H1 (cell line): Measurements from ENCODE around the gene TMEM140. TPM values are rescaled to one million over a fixed set of nuclear protein-coding genes. Genes with fewer than 3 reads are reported as not detected.

Experiments
- CBX8 ChIP-seq: fragments of 300-800, 300-1000 bp; sonication (generic); IDR thresholded peaks from 2 replicates; pipeline ENCODE4 v1.7.1; 2016; ENCODE audit warnings: low read depth, low read length, borderline replicate concordance
- CHD7 ChIP-seq: fragments of 300-600 bp; sonication (generic); IDR thresholded peaks from 2 replicates; pipeline ENCODE4 v1.7.1; 2012; ENCODE audit warnings: low read length, moderate library complexity, mild to moderate bottlenecking, inconsistent platforms; ENCODE audit not compliant: insufficient replicate concordance
- CTCF ChIP-seq, 3 experiments: IDR thresholded peaks; 1 replicate in 2 of 3; 2 replicates in 1 of 3; pipeline versions ENCODE4 v1.5.1 to v1.6.1; 2011; ENCODE audit warnings: low read length in 3 of 3, mild to moderate bottlenecking in 3 of 3, inconsistent platforms in 2 of 3, low read depth in 1 of 3, moderate library complexity in 1 of 3; ENCODE audit not compliant: insufficient read depth in 1 of 3; ENCODE audit errors: control extremely low read depth in 1 of 3
- polyA plus RNA-seq, 7 experiments: library from polyadenylated mRNA; depleted of rRNA in 3 of 7; stranded (reverse) in 5 of 7; unstranded in 2 of 7; fragments of >200 nt in 5 of 7; fragments of 200-250 nt in 2 of 7; gene quantifications; 1 replicate in 5 of 7; 2 replicates in 1 of 7; 4 replicates in 1 of 7; pipeline versions ENCODE4 v1.2.1 to v1.2.3, GENCODE V29; 2011 to 2013; ENCODE audit warnings: missing spikeins in 2 of 7, mixed read lengths in 2 of 7
- total RNA-seq: library from RNA; stranded (reverse); fragmentation: NEBNext Ultra II Directional; extraction: Animal tissue kit (Norgen Biotek cat#: 25700); gene quantifications from 2 replicates; pipeline ENCODE4 v1.2.1, GENCODE V29; 2021

Gene TMEM140
- total and polyA plus RNA-seq, 2 of the 8 experiments (the other 6 are each of a cell fraction or from before 2014, with no cell fraction given), result not detected

- TF ChIP-seq CHD7 (no peak), CTCF (IDR thresholded peaks at IDR 0.05; ENCODE audit: control extremely low read depth in 1 of 3, insufficient read depth in 1 of 3, low read depth in 1 of 3, low read length in 3 of 3) (no peak), CBX8 (no peak)
These were observed 40.6 kb downstream of the TMEM140 start (continued) for GRCh38 chr7:135188298-135188984.
